Astrocyte of the spinal cord (primary cell): Measurements from ENCODE around the gene LTBP2.

Source experiments
- DNase-seq: peaks from one replicate; pipeline ENCODE4 v3.0.0; 2011; ENCODE audit warnings: low read depth, low spot score
- H3K4me3 ChIP-seq: 2 replicates; pipeline ENCODE4 v1.5.1; 2011; ENCODE audit warnings: low read depth, mild to moderate bottlenecking, low read length, moderate library complexity
- in situ Hi-C: cut with HindIII; loops from 2 replicates; pipeline ENCODE4 v1.10.0; 2017; ENCODE audit warnings: low sequenced_read_pairs
- TF ChIP-seq, protein P1 (sequence below): IDR thresholded peaks from 2 replicates; pipeline ENCODE4 v1.5.1; 2012; ENCODE audit warnings: low read depth, mild to moderate bottlenecking, low read length, inconsistent platforms

The LTBP2 gene

DNA sequence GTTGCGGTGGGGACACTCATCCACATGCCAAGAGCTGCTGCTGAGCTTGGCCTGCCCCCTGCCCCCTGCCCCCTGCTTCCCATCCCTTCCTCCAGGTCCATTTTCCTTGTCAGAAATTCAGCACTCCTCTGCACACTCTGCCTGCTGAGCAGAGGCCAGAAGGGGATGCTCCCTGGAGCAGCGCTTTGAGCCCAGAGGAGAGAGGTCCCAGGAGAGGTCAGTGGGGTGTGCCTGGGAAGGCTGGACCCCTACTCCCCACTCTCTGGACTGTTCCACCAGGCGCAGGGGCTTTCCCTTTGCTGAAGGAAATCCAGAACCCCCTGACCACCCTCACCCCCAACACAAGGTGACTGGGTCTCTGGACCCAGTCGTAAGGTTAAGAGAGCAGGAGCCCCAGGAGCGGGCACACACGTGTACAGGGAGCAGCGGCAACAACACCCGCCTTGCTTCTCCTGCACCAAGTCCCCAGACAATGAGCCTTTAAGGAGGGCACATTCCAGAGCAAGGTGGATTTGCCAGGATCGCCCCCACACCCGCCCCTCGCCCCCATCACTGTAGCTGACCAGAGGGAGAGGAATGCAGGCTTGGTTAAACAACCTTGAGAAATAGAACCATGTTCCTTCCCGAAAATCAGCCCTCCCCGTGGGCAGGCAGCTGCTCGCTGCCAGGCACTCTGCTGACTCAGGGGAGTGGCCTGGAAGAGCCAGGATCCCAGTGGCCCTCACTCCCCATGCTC lies 87.8 kb downstream of the LTBP2 start:
- in situ Hi-C loops: no loop called here
- TF ChIP-seq, protein P1, sequence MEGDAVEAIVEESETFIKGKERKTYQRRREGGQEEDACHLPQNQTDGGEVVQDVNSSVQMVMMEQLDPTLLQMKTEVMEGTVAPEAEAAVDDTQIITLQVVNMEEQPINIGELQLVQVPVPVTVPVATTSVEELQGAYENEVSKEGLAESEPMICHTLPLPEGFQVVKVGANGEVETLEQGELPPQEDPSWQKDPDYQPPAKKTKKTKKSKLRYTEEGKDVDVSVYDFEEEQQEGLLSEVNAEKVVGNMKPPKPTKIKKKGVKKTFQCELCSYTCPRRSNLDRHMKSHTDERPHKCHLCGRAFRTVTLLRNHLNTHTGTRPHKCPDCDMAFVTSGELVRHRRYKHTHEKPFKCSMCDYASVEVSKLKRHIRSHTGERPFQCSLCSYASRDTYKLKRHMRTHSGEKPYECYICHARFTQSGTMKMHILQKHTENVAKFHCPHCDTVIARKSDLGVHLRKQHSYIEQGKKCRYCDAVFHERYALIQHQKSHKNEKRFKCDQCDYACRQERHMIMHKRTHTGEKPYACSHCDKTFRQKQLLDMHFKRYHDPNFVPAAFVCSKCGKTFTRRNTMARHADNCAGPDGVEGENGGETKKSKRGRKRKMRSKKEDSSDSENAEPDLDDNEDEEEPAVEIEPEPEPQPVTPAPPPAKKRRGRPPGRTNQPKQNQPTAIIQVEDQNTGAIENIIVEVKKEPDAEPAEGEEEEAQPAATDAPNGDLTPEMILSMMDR: no peak
- H3K4me3 ChIP-seq: no peak overlapping the region
- DNase-seq: peak; percentile 35

DNA sequence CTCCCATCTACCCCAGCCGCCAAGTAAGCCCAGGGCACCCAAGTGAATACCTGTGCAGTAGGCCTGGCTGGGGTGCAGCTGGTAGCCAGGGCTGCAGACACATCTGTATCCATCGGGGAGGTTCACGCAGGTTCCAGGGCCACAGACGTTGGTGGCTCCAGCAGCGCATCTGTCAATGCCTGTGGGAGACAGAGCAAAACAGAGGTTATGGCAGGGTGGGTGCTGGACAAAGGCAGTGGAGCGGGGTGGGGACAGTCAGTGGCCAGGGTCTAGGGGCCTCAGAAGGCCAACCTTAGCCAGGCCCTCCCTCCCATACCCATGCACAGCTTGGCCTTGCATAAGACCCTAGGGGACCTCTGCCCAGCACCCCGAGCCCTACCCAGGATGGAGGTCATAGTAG lies 89.3 kb downstream of the LTBP2 start:
- H3K4me3 ChIP-seq: no peak overlapping the region
- TF ChIP-seq, protein P1: no peak
- in situ Hi-C loops: no loop called here
- no peak for DNase-seq

DNA sequence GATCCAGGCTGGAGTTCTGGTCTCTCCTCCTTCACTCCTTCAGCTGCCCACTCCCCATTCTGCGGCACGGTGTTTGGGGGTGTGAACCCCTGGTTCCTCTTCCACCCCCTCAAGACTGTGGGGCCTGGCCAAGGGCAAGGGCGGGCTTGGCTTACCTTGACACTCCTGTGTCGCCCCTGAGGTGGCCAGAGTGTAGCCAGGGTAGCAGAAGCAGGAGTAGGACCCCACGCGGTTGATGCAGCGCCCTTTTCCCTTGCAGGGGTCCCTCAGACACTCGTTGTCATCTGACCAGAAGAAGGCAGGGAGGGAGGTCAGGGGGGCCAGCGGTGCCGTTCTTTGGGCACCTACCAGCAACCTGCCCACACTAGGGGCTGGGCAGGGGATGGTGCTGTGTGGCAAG lies 90.3 kb downstream of the LTBP2 start:
- no peak for DNase-seq
- TF ChIP-seq, protein P1: no peak
- in situ Hi-C loops: no loop called here
- H3K4me3 ChIP-seq: no peak overlapping the region

DNA sequence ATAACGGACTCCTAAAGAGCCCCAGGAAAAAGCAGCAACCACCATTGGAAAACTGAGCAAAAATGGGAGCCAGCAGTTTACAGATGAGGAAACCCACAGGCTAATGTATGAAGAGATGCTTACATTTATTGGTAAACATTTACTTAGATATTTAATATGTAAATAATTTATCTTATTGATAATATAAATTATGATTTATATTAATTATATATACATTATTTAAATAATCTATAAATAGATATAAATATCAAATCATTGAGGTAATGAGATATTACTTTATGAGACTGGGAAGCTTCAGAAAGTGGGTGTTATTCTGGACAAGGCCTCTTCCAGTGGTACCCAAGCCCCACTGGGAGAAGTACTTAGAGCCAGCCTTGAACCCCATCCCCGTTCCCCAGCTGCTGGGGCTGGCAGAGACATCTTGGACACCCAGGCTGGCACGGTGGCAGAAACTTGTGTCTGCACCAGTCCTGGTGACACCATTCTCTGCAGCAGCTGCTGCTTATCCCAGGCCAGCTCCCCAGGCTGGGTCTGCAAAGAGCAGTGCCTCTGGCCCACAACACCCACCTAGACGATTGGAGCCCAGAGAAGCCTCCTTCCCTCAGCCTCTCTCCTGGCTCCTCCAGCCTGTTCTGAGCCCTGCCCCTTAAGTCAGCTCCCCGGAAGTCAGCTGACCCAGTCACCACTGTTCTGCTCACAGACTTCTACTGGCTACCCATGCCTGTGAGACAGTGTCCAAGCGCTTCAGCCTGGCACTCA lies 92.5 kb downstream of the LTBP2 start:
- TF ChIP-seq, protein P1: no peak
- H3K4me3 ChIP-seq: no peak overlapping the region
- in situ Hi-C loops: no loop called here
- no peak for DNase-seq

DNA sequence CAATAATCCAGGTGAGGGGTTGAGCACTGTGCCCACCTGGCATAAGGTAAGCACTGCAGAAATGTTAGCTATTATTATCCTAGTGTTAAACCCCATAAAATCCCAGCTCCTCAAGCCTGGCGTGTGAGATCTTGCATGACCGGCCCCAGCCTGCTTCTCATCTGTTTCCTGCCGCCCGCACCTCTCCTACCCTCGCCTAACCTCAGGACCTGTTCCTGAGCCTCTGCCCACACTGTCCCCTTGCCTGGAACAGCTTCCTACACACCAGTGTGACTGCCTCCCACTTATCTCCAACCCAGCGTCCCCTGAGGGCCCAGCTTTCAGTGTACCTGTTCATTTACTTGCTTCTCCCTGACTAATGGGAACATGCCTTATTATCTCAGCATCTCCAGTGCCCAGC lies 93.8 kb downstream of the LTBP2 start:
- no peak overlapping the region for H3K4me3 ChIP-seq
- no peak for DNase-seq
- in situ Hi-C loops: no loop called here
- TF ChIP-seq, protein P1: no peak

DNA sequence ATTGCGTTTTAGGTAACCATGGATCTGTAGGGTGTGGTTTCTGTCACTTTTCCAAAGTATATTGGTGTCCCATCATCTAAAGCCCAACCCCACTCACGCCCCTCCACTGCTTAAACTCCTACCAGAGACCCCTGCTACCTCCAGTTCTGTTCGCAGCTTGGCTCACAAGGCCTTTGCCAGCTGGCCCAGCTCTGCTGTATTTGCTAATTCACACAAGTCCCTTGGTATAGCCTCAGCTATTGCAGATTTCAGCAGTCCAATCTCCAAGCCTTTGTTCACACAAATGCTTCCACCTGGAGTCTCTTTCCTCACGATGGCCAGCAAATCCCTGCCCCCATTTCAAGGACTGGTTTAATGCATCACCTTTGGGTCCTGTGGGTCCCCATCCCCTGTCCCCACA lies 94.3 kb downstream of the LTBP2 start:
- H3K4me3 ChIP-seq: no peak overlapping the region
- TF ChIP-seq, protein P1: no peak
- no peak for DNase-seq
- in situ Hi-C loops: no loop called here
